Stimulated activated CD4-positive, alpha-beta T cell treated with anti-CD3 and anti-CD28 coated beads, Interleukin-4, amount 100 ng/mL, for 4 hours (primary cell): ENCODE data around the gene PHOX2A.

Experiments used
- DNase-seq, 2 experiments: peaks; one replicate each; pipeline ENCODE4 v3.0.0-alpha.2; 2020

The PHOX2A gene

DNA sequence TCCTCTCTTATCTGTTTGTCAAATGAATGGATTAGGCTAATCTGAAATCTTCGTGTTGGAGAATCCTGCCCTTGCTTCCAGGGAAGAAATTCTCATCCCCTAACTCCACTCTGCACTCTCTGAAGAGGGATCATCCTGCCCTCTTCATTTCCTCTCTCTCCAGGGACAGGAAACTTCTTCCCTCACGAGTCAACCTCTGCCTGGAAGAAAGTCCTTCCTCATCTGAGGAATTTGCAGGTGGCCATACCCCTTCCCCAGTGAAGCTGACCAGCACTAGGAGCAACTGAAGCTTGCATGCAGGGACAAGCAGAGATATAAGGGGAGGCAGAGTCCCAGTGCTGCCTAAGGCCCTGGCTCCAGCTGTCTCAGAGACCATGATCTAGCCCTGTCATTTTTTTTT lies 3.6 kb upstream of the PHOX2A start:
- no peak for DNase-seq

DNA sequence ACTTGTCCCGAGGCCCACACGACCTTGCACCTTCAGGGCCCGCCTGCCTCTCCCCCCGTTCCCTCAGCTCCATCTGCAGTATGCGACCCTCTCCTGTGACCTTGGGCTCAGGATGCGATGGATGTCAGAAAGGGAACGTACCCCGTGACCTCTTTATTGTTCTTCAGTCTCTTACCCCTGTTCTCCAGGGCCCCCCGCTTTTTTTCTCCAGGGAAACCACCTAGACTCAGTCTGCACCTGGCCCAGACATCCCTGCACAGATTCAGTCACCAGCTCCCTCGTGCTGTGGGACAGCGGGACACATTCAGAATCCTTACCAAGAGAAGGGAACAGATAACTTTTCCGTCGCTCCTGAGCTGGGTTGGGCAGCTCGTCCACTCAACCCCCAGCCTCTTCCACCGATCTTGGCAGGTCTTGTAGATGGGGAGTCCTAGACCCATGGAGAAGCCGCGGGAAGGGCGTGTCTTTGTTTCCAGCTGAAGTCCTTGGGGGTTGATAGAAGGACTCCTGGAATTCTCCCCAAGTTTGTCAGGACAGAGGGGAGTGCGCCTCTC lies 1.4 kb upstream of the PHOX2A start:
- DNase-seq: no peak

DNA sequence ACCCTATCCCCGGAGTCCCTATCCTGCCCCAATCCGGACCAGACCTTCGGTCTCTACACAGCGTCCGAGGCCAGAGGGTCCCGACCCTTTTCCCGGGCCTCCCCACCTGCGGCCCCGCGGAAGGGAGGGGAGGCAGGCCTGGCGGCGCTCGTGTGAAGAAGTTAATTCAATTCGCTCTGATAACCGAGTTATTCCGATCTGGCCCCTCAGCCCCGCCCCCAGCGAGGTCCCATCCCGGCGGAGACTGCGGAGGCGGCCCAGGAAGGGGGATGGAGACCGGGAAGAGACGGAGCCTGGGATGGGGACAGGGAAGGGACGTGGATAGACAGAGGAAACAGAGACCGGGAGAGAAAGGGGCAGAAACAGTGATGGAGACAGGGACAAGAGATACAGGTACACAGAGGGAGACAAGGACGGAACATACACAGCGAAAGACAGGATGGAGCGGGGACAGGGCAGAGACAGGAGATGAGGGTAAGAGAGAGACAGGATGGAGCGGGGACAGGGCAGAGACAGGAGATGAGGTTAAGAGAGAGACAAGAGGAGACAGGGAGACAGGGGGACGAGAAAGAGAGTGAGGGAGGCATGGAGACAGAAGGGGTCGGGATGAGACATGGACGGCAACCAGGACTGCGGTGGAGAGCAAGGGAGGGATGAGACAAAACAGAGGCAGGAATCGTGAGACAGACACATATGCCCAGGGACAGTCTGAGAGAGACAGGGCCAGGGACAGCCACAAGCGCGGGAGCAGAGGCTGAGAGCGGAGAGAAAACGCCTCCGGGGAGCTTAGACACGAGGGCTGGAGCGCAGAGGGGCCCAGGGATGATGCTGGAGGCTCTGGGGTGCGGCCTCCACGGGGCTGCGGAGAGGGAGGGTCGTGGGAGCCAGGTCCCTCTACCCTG lies 636 bp upstream of the PHOX2A start:
- DNase-seq: no peak

DNA sequence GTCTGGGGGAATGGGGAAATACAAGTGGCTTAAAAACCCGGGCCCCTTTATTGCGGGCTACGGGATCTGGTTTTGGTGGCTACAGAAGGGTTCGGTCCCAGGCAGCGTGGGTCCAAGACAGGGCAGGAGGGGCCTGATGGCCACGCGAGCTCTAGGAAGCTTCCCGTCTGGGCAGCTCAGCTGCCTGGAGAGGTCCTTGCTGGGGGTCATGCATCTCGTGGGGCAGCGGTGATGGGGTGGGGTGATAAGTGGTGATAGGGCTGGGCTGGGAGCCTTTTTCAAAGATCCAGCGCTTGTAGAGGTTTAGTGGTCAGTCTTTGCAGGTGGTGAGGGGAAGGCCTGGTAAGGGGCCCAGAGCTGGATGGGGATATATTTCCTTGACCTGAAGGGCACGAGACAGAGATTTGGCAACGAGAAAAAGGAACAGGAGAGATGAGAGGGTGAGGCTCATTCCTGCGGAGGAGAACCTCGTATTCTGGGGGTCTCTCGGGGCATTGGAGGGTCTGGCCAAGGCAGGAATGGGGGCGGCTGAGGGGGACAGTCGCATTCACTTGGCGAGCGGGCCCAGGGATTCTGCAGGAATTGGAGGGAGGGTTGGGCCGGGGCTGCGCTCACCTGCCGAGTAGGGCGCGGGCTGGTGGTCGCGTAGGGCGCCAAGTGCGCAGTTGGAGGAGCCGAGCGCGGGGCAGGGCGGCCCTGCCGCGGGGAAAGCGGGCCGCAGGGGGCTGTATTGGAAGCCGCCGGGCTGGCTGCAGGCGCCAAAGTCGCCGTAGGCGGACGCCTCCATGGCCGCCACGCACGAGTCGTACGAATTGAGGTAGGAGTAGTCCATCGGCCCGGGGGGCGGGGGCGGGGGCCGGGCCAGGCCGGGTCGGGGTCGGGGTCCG lies 560 bp downstream of the PHOX2A start:
- DNase-seq: no peak

DNA sequence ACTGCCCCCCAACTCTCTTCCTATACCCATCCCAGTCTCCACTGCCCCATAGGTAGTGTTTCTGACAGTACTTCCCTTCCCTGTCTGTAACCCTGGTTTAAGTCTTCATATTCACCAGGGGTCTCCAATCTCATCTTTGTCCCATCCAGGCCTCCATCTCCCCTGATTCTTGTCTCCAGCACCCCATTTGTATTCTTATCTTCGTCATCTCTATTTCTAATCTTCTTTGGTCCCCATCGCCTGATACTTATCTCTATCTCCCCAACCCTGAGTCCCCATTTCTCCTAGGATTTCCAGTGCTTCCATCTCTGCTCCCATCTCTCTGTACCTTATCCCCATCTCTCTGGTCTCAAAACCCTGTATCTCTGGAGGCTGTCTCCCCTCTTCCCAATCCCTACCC lies 1.8 kb downstream of the PHOX2A start:
- no peak for DNase-seq

DNA sequence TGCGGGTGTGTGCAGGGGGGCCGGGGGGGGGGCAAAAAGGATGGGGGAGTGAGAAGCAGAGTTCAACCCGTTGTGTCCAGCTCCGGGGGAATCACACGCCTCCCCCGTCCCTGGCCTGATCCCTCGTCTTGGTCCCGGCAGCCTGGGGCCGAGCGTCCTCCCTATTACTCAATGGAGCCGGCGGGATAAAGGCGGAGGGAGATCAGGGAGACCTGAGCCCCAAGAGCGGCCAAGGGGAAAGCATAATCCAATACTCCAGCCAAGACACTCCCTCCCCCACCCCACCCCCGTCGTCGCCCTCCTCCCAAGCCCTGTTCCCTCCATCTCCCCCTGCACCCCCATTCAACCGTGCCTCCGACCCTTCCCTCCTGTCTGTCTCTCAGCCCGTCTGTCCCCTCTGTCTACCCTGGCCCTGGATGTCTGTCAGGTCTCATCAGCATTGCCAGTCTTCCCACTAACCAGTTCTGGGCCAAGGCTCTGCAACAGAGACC lies 2.6 kb downstream of the PHOX2A start:
- DNase-seq: no peak

DNA sequence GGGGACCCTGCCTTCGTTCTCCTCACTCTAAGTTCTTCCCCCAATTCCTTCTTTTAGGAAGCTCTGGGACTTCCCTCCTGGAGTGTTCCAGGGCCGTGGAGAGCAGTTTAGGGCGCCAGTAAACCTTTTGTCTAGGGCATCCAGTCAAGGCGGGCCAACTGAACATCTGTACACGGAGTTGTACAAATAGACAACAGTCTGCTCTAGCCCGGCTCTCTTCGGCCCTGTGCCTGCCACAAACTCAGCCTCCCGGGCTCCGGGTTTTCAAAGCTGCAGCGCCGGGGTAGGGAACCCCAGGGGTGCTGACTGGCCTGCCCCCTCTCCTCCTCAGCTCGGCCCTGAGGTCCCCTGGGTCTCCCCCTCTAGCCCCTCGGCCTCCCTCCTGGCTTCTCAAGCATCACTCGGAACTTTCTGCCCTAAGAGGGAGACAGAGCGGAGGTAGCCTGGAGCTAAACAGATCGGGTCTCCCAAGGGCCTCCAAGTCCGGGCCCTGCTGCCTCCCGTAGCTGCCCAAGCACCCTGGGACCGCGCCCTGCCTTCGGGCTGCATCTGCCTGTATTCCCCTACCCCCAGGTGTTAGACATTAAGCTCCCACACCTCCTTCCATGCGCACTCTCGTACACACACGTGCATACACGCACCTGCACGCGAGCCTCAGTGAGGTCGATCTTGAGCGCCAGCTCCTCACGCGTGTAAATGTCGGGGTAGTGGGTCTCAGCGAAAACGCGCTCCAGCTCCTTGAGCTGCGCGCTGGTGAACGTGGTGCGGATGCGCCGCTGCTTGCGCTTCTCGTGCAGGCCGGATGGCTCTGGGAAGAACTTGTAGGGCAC lies 3.3 kb downstream of the PHOX2A start:
- DNase-seq: no peak

DNA sequence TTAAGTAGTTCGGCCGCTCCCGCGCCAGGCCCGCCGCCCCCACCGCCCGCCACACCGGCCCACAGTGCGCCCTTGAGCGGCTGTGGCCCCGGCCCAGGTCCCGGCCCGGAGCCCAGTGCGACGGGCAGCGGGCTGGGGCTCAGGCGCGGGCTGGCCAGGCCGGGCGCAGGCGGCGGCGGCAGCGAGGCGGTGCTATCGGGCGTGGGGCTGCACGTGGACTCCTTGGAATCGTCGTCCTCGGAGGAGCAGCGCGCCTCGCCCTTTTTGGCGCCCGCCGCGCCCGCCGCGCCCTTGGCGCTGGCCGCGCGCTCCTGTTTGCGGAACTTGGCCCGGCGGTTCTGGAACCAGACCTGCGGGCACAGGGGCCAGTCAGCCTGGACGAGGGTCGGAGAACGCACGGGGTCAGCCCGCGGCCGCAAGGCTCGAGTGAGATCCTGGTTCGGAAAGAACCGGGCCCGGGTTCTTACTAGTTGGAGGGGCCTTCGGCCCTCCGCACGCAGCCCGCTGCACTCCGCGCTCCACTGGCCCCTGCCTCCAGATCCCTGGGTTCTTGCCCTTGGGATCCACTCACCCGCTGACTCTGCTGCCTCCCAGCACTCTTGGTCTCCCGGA lies 4.0 kb downstream of the PHOX2A start:
- no peak for DNase-seq

DNA sequence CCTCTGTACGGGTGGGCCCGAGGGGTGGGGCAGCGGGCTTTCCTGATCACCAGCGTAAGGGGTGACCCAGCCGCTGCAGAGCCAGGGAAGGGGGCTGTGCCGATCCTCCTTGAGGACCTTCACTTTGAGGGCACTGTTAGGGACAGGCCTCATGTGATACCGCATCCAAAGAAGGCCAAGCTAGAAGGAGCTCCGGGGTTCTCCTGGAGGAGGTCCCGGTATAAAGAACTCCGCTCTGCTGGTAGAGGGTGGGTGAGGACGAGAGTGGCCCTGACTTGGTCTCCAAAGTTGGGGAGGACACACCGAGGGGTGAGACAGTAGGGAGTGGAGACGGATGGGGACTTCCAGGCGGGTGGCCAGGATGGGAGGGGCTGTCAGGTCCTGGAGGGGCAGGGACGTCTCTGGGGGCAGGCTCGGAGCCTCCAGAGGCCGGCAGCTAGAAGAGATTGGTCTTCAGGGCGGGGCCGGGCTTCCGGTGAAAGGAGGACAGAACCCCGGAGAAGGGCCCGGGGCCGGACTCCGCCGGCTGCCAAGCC lies 4.6 kb downstream of the PHOX2A start:
- no peak for DNase-seq

DNA sequence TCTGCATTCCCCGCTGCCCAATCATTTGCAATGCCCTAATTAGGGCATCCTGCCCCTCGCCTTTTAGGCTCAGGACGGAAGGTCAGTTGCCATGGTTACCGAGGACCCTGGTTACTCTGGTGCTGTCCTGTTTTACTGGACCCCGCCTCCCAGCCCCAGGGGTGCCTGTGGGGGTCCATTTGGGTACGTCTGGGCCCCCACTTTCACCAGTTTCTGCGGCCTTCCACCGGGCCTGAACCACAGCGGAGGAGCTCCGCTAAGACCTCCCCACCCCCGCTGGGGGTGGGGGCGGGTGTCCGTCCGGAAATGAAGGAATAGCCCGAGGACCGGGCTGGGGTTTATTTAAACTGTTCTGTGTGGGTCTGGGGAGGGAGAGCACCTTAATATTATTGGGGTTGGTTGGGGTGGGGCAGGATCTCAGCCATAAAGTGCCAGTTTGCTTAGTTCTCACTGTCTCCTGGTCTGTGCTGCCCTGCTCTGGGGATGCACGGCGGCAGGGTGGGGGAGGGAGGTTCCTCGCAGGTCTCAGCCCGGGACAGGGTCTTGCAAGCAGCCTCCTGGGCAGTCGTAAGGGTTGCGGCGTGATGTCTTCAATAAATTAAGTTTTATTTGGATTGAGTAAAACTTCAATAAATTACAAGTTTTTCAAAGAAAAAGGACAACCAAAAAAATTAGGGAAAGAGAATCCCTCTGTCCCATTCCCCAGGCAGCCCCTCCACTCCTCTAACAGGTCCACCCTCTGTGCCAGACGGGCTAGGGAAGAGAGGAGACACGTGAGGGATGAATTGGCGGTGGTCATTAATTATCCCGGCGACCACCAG lies 5.3 kb downstream of the PHOX2A start:
- no peak for DNase-seq

DNA sequence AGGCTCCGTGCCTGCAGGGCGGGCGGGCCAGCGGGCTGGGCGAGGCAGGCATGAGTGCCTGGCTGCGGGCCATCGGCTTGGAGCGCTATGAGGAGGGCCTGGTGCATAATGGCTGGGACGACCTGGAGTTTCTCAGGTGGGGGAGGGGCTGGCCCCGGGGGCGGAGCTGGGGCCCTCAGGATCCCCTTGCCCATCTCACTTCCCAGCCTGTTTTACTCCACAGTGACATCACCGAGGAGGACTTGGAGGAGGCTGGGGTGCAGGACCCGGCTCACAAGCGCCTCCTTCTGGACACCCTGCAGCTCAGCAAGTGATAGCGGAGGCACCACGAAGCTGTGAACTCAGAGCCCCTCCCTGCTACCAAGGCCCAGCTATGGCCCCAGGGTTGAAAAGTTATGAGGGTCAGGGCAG lies 5.9 kb downstream of the PHOX2A start:
- peak; percentile 32 to 43 for DNase-seq

DNA sequence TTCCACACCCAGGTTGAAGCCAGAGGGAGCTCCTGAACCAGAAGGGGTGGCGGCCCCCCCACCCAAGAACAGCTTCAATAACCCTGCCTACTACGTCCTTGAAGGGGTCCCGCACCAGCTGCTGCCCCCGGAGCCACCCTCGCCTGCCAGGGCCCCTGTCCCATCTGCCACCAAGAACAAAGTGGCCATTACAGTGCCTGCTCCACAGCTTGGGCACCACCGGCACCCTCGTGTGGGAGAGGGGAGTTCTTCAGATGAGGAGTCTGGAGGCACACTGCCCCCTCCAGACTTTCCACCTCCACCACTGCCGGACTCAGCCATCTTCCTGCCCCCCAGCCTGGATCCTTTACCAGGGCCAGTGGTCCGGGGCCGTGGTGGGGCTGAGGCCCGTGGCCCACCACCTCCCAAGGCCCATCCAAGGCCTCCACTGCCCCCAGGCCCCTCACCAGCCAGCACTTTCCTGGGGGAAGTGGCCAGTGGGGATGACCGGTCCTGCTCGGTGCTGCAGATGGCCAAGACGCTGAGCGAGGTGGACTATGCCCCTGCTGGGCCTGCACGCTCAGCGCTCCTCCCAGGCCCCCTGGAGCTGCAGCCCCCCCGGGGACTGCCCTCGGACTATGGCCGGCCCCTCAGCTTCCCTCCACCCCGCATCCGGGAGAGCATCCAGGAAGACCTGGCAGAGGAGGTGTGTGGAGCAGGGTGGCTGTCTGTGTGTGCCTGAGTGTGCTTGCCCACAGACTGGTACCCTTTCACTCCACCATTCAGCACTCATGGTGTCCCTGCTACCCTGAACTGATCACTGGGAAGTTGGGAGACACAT lies 6.7 kb downstream of the PHOX2A start:
- DNase-seq: no peak

DNA sequence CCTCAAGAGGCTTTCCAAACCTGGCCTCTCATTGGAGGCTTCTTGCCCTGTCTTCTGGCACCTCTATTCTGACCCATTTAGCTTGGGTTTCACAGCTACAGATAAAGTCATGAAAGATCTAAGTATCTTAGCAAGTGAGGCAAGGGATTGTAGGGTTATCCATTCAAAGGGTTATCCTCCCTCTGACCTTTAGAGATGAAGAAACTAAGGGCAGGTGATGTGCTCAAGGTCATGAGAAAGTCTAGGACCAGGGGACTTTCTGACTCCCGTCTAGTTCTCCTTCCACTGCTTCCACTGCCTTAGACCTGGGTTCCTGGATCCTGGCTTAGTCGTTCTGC lies 7.2 kb downstream of the PHOX2A start:
- no peak for DNase-seq

DNA sequence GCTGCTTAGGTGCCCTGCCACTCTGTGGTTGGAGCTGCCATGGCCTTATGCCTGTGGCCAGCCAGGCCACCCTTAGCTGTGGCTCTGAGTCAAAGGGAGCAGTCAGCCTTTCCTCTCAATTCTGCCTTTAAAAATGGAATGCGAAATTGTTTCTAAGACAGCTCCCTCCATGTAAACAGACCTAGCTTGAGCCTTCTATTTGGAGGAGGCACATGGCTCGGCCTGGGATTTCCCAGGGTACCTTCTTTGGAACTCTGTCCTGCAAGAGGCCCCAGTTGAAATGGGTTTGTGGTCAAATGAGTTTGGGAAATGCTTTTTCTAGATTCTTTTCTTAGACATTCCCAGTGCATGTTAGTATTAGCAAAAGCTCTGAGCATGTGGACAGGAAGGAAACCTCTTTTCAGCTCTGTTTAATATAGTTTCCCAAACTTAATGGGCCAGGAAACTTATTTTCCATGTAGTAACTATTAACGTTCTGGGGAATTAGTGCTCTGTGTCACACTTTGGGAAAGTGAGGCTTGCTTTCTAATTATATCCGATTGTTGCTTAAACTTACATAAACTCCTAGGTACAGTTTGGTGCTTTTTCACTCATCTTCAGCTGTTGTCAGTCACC lies 7.8 kb downstream of the PHOX2A start:
- DNase-seq: no peak

DNA sequence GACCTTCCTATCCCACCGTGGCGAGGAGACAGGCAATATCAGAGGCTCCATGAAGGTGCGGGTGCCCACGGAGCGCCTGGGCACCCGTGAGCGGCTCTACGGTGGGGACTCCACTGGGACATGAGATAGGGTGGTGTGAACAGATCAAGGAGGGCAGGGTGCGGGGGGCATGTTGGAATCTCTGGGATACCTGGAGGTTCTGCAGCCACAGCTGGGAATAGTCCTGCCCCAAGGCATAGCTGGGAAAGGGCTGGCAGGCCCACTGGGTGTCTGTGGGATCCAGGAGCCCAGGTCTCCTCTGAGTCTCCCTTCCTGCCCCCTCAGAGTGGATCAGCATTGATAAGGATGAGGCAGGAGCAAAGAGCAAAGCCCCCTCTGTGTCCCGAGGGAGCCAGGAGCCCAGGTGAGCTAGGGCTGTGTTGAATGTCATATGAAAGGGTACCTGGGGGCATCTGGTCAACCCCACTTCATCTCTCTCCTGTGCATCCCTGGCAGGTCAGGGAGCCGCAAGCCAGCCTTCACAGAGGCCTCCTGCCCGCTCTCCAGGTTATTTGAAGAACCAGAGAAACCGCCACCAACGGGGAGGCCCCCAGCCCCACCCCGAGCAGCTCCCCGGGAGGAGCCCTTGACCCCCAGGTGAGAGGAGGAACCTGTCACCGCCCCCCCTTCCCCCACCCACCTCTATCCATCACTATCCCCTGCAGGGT lies 8.5 kb downstream of the PHOX2A start:
- no peak for DNase-seq

DNA sequence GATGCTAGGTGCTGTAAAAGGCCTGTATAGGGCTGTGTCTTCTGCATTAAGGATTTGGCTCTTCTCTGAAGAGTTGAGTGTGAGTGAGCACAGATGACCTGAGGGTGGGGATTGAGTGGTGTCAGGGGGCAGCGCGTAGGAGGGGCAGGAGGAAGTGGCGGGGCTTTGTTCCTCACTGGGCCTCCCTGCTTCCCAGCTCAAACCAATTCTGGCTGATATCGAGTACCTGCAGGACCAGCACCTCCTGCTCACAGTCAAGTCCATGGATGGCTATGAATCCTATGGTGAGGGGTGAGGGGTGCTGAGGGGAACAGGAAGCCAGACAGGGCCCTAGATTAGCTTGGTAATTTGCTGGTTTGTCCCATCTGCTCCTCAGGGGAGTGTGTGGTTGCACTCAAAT lies 9.1 kb downstream of the PHOX2A start:
- DNase-seq: no peak

DNA sequence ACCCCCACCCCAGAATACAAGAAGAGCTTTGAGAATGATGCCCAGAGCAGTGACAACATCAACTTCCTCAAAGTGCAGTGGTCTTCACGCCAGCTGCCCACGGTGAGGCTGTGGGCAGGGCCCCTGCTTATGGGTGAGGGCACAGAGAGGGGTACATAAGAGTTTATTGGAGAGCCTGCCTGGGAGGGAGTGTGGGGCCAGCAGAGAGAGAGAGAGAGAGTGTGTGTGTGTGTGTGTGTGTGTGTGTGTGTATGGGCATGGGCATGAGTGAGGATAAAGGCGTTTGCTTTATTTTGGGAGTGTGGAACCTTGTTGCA lies 9.5 kb downstream of the PHOX2A start:
- no peak for DNase-seq

DNA sequence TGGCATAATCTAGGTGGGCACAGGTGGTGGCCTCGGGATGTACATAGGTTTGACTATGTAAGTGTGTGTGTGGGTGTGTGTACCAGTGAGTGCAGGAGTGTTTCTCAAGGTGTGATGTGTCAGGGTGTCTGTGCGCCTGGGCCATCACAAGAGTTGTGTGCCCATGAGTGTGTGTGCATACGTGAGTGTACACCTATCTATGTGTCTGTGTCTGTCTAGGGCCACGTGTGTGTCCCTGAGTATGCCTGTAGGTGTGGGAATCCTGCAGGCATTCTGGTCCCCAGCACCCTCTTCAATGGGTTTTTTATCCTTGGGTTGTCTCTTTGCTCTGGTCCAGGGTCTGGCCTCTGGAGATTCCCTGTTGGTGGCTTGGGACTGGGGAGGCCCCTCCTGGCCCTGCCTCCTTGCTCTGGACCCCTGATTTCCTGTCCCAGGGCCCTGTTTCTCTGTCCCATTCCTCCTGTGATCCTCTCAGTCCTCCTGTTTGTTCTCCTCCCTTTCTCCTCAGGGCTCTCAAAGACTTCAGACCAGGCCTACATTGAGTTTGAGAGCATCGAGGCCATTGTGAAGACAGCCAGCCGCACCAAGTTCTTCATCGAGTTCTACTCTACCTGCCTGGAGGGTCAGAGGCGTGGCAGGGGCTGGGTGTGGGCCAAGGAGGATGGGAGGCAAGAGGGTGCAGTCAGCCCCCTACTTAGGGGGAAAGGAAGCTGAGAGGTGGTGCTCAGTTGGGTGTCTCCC lies 10.0 kb downstream of the PHOX2A start:
- DNase-seq: no peak
